ENCODE measurements around the gene TFDP2.

- TF ChIP-seq CTCF (IDR thresholded peaks at IDR 0.05; ENCODE audit: low read depth, low read length), result no peak
- TF ChIP-seq EZH2phosphoT487 (IDR thresholded peaks at IDR 0.05; ENCODE audit: low read depth), result no peak
Observed at GRCh38 chr3:142087676-142088075, 61.7 kb downstream of the TFDP2 start.

Measured in OCI-LY3 (cell line).